Stimulated activated CD8-positive, alpha-beta memory T cell treated with anti-CD3 and anti-CD28 coated beads, Interleukin-7, amount 100 ng/mL, for 48 hours (primary cell): ENCODE results near the gene SCAF1.

ENCODE experiments used
- DNase-seq, 2 donors: peaks; one replicate each; pipeline ENCODE4 v3.0.0-alpha.2; 2020; ENCODE audit warnings: low read depth in 1 of 2; ENCODE audit errors: extremely low read depth in 1 of 2

The SCAF1 gene

DNA sequence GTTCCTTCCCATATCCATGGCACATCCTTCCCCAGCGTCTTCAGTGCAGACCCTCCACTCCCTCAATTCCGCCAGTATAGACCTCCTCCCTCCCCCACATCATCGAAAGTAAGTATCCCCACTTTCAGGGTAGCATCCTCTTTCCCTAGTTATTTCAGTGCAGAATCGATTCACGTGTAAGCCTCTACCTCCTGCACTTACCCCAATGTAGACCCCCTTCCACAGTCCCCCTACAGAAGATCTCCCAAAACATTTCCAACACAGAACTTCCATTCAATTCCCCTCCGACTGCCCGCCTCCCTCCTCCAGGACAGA is 23.0 kb downstream of the SCAF1 start:
- no peak for DNase-seq

DNA sequence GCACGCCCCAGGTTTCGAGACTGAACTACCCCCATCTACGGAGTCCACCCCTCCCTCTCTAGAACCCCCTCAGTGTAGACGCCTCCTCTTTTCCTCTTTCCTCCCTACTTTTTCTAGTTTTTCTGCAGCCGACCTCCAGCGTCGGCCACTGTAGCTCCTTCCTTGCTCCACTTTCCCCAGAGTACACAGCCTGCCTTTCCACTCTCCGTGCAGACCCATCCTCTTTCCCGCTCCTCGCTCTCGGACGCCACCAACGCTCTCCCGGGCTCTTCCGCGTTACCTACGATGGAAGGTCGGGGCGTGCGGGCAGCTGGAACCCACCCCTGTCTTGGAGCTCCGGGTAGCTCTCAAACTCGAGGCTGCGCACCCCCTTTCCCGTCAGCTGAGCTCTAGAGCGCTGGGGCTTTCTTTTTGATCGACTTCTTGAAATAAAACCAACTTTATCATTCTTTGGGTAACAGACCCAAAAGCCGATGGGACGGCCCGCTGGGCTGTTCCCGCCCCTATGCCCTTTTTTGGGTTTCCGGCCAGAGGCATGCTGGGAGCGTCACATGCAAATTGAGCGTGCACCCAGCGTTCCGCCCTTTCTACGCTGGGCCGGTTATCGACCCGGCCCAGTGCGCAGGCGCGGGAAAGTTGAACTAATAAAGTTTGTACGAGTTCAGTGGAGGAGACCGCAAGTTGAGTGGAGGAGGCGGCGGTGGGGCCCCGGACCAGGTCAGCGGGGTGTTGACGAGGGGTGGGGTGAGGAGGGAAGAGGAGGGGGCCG is 23.5 kb downstream of the SCAF1 start, which contains the start of the genes BCL2L12 and IRF3:
TSS of gene BCL2L12 (plus strand) at position 583 of the 769 bp plus-strand sequence. CDS start 760 bp downstream, outside the sequence.
TSS of gene IRF3 (minus strand) at position 507 of the 769 bp plus-strand sequence. CDS start 1,019 bp downstream, outside the sequence.
- DNase-seq: peak; percentile 94 to 97

- no peak for DNase-seq
Observed at GRCh38 chr19:49666120-49666444, 24.1 kb downstream of the SCAF1 start.

- DNase-seq: no peak
Observed at GRCh38 chr19:49667473-49667872, 25.5 kb downstream of the SCAF1 start.

- no peak for DNase-seq
Observed at GRCh38 chr19:49669516-49669915, 27.5 kb downstream of the SCAF1 start.

DNA sequence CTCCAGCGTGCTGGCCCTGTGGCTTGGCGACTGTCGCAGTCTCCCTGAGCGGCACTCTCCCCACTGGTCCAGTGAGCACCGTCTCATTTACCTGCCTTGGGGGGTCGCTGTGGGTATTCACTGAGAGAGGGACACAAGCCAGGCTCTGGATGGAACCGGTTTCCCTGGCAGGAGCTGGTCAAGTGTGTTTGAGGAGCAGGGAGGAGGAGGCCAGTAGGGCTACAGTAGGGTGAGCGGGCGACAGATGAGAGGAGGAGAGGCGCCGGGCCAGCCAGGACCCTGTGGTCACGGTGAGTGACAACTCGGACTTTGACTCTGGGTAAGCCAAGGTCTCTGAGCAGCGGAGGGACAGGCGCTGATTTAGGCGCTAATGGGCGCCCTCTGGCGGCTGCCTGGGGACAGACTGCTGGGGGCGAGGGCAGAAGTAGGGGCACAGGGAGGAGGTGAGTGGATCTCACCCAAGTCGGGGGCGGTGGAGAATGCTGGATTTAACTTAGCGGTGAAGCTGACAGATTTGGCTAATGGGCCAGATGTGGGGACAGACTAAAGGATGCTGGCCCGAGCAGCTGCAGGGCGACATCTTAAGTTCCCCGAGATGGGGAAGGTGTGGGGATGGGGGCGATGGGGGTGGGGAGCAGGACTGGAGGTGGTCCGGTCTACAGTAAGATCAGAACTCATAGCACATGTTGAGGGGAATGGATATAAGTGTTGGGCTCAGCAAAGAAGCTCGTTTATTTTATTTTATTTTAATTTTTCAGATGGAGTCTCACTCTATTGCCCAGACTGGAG is 30.3 kb downstream of the SCAF1 start:
- peak in 1 of 2 donors; percentile 59 for DNase-seq

GRCh38 chr19:49676136-49676783 is 34.3 kb downstream of the SCAF1 start:
- peak; percentile 46 to 56 for DNase-seq

- peak; percentile 97 to 99 for DNase-seq
Observed at GRCh38 chr19:49676784-49677230, 34.8 kb downstream of the SCAF1 start.

GRCh38 chr19:49677231-49677900 is 35.4 kb downstream of the SCAF1 start, which contains the start of gene PRMT1:
Gene PRMT1 (plus strand): TSS chr19:49677271. CDS start chr19:49677281, 10 bp downstream.
- DNase-seq: no peak

DNA sequence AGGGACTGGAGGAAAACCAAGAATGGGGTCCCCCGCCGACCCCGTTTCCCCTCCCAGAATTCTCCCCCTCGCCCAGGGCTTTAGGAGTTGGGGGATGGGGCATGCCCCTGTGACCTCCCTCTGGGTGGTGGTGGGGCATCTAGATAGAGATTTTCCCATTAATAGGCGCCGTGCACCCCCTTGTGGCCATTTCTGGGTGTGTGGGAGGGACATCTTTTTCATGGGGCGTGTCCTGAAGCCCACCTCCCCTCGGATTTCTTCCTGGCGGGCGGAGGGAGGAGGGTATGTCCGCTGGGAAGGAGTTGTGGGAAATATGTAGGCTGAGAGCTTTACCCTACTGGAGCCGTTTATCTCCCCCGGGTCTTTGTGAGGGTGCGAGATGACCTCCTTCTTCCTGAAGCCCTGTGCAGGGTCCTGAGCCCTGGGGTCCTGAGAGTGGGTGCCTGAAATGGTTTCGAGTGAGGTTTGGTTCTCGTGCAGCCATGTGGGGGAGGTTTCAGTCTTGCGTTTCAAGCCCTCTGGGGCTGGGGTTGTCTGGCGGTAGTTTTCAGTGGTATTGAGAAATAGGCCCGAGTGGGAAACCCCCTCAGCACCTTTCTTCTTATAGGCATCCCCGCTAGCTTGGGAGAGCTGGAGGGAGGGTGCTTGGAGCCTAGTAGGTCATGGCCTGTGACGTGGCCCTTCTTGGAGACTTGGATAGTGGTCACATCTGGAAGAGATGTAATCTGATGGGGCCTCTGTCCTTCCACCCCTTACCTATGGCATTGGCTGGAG is 36.1 kb downstream of the SCAF1 start:
- peak; percentile 56 to 79 for DNase-seq

DNA sequence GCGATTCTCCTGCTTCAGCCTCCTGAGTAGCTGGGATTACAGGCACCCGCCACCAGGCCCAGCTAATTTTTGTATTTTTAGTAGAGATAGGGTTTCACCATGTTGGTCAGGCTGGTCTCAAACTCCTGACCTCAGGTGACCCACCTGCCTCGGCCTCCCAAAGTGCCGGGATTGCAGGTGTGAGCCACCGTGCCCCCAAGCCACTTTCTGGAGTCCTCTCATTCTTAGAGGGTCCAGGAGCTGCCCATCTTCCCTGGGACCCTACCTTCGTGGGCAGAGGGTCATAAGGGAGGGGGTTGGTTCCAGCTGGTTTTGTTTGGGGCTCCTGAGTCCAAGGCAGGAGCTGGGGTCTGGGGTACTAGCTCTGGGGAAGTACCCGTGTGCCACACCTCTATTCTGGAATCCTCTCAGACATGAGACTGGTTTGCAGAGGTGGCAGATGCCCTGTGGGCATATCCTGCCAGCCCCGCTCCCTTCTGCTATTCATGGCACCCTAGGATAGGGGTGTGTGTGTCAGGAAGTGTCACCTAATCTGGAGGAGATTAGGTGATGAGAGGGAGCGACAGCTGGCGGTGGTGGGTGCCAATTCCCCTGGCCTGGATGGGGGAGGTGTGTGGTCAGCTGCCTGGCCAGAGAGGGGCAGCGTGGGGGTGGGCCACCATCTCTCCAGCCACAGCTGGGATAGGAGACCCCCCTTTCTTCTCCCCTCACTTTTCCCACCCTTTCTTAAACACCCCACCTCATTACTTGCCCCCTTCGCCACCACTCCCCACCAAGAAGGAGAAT is 37.2 kb downstream of the SCAF1 start:
- DNase-seq: no peak

GRCh38 chr19:49679771-49680413 is 37.9 kb downstream of the SCAF1 start:
- DNase-seq: no peak

DNA sequence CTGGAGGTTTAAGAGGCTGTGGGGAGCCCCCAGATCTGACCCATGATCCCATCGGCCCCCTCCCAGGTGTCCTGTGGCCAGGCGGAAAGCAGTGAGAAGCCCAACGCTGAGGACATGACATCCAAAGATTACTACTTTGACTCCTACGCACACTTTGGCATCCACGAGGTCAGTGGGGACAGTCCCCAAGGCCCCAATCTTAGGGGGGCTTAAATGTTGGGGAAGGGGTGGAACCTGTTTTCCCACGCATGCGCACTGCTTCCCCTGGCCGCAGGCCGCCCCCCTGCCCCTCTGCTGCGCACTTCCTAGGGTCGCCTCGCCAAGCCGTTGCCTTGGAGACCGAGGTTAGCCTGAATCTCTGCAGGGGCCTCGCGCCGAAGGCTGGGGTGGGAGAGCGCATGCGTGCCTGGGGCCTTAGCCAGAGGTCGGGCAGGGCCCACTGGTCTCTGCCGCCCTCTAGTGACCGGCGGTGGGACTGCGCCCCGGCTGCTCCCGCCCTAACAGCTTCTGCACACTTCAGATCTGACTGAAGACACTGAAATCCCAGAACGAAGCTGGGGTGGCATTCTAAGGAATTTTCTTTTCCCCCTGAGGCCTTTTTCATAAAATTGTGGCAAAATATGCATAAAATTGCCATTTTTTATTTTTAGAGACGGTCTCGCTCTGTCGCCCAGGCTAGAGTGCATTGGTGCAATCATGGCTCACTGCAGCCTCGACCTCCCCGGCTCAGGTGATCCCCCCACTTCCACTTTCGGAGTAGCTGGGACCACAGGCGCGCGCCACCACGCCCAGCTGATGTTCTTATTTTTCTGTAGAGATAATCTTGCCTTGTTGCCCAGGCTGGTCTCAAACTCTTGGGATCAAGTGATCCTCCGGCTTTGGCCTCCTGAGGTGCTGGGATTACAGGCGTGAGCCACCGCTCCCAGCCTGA is 38.7 kb downstream of the SCAF1 start:
- DNase-seq: peak; percentile 88

DNA sequence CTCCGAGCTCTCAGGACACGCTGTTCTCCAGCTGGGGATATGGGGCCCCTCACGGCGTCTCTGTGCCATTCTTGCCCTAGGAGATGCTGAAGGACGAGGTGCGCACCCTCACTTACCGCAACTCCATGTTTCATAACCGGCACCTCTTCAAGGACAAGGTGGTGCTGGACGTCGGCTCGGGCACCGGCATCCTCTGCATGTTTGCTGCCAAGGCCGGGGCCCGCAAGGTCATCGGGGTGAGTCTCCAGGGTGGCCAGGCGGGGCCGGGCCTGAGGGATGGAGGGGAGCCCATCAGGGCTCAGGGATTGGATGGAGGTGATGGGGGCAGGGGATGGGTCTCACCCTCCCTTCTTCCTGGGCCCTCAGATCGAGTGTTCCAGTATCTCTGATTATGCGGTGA is 39.8 kb downstream of the SCAF1 start:
- no peak for DNase-seq

GRCh38 chr19:49682274-49682673 is 40.3 kb downstream of the SCAF1 start:
- no peak for DNase-seq

GRCh38 chr19:49683814-49684250 is 41.8 kb downstream of the SCAF1 start:
- no peak for DNase-seq

DNA sequence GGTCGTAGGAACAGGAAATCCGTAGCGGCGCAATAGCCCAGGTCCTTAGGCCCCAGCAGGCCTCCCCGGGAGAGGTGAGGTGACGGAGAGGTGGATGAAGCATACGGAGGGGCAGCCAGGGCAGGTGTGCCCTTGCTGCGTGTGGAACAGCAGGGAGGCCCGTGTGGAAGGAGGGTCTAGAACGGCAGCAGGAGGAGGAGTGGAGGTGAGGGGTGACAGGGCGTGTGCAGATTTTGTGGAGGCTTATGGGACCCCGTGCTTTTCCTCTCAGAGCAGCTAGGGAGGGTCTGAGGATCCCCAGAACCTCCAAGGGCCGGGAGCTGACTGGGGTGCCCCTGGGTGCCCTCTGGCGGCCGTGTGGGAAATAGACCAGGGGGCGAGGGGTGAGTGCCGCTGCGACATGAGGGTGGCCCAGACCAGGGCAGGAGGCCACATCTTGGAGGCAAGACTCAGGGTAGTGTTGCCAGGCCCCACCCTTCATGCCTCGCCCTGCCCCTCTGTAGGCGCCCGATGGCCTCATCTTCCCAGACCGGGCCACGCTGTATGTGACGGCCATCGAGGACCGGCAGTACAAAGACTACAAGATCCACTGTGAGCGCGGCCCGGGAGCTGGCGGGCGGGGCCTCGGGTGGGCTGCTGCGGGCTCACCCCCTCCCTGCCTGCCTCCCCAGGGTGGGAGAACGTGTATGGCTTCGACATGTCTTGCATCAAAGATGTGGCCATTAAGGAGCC is 42.4 kb downstream of the SCAF1 start:
- no peak for DNase-seq
